GM18907 (cell line): ENCODE measurements around the gene MIAT.

Experiments used
- ATAC-seq: cut with Tn5 transposase; IDR thresholded peaks from one replicate; pipeline ENCODE4 v1.9.1; 2021; ENCODE audit warnings: mild to moderate bottlenecking, moderate library complexity; ENCODE audit not compliant: unreplicated experiment

Gene MIAT

GRCh38 chr22:26724414-26724813, 67.0 kb downstream of the MIAT start:
- ATAC-seq: no peak

DNA sequence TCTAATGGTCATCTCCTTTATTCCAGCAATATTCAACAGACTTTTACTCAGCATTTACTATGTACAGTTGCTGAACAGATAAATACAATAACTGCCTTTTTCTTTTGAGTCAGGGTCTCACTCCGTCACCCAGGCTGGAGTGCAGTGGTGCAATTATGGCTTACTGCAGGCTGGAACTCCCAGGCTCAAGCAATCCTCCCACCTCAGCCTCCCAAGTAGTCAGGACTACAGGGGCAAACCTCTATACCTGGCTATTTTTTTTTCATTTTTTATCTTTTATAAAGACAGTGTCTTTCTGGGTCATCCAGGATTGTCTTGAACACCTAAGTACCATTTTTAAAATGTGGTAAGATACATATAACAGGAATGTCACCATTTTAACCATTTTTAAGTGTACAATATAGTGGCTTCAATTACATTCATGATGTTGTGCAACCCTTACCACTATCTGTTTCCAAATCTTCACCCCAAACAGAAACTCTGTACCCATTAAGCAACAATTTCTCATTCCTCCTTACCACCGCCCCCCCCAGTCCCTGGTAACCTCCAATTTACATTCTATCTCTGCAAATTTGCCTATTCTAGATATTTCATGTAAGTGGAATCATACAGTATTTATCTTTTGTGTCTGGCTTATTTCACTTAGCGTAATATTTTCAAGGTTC, 67.8 kb downstream of the MIAT start:
- ATAC-seq: no peak
